Measurements from ENCODE around the gene EYA4. TPM values are rescaled to one million over a fixed set of nuclear protein-coding genes. Genes with fewer than 3 reads are reported as not detected.

The EYA4 gene
- polyA plus RNA-seq, 4 donors: 0.03 to 0.22 (median 0.22) TPM; not detected in 1

GRCh38 chr6:133504158-133504557 is 263.0 kb downstream of the EYA4 start:
- FAIRE-seq (no peak), DNase-seq (no peak)
- WGBS, 3 donors: 86 to 92% (median 90%) methylated on average over 6 of the region's 6 CpGs

GRCh38 chr6:133504761-133505160 is 263.6 kb downstream of the EYA4 start:
- no peak for FAIRE-seq
- Histone ChIP-seq H3K36me3 (ENCODE audit: control insufficient read depth in 3 of 3, insufficient read depth in 2 of 3, low read depth in 1 of 3, low read length in 3 of 3) (no peaks in the 10 kb centered on the region), H3K27ac (ENCODE audit: low read depth in 1 of 3, low read length in 2 of 3) (no peak overlapping the region), H3K4me1 (ENCODE audit: control insufficient read depth in 3 of 3, insufficient read depth in 2 of 3, low read depth in 1 of 3, low read length in 2 of 3) (no peaks in the 10 kb centered on the region), H3K4me3 (ENCODE audit: low read depth in 1 of 3, low read length in 3 of 3) (no peak overlapping the region), H3K9me3 (ENCODE audit: control insufficient read depth in 2 of 2, insufficient read depth in 1 of 2, low read depth in 1 of 2, low read length in 1 of 2) (no peaks in the 10 kb centered on the region), H3K27me3 (ENCODE audit: control insufficient read depth in 3 of 3, insufficient read depth in 3 of 3, low read length in 3 of 3) (no peaks in the 10 kb centered on the region)
- WGBS, 3 donors: 63 to 85% (median 82%) methylated on average over 3 of the region's 3 CpGs
- DNase-seq: no peak

More at GRCh38 chr6:133504158-133504557, 263.0 kb downstream of the EYA4 start:
- H3K4me1 ChIP-seq (ENCODE audit: control insufficient read depth in 3 of 3, insufficient read depth in 2 of 3, low read depth in 1 of 3, low read length in 2 of 3): no peaks in the 10 kb centered on the region
- no peaks in the 10 kb centered on the region for H3K27me3 ChIP-seq (ENCODE audit: control insufficient read depth in 3 of 3, insufficient read depth in 3 of 3, low read length in 3 of 3)
- no peak overlapping the region for H3K4me3 ChIP-seq (ENCODE audit: low read depth in 1 of 3, low read length in 3 of 3)
- H3K27ac ChIP-seq (ENCODE audit: low read depth in 1 of 3, low read length in 2 of 3): no peak overlapping the region
- H3K36me3 ChIP-seq (ENCODE audit: control insufficient read depth in 3 of 3, insufficient read depth in 2 of 3, low read depth in 1 of 3, low read length in 3 of 3): no peaks in the 10 kb centered on the region
- no peaks in the 10 kb centered on the region for H3K9me3 ChIP-seq (ENCODE audit: control insufficient read depth in 2 of 2, insufficient read depth in 1 of 2, low read depth in 1 of 2, low read length in 1 of 2)

GRCh38 chr6:133505681-133506080 is 264.5 kb downstream of the EYA4 start:
- Histone ChIP-seq H3K4me3 (ENCODE audit: low read depth in 1 of 3, low read length in 3 of 3) (no peak overlapping the region), H3K9me3 (ENCODE audit: control insufficient read depth in 2 of 2, insufficient read depth in 1 of 2, low read depth in 1 of 2, low read length in 1 of 2) (no peaks in the 10 kb centered on the region), H3K27me3 (ENCODE audit: control insufficient read depth in 3 of 3, insufficient read depth in 3 of 3, low read length in 3 of 3) (no peaks in the 10 kb centered on the region), H3K4me1 (ENCODE audit: control insufficient read depth in 3 of 3, insufficient read depth in 2 of 3, low read depth in 1 of 3, low read length in 2 of 3) (no peaks in the 10 kb centered on the region), H3K27ac (ENCODE audit: low read depth in 1 of 3, low read length in 2 of 3) (no peak overlapping the region), H3K36me3 (ENCODE audit: control insufficient read depth in 3 of 3, insufficient read depth in 2 of 3, low read depth in 1 of 3, low read length in 3 of 3) (no peaks in the 10 kb centered on the region)
- DNase-seq (no peak), FAIRE-seq (no peak)
- WGBS, 3 donors: 80 to 87% (median 82%) methylated on average over 3 of the region's 3 CpGs

DNA sequence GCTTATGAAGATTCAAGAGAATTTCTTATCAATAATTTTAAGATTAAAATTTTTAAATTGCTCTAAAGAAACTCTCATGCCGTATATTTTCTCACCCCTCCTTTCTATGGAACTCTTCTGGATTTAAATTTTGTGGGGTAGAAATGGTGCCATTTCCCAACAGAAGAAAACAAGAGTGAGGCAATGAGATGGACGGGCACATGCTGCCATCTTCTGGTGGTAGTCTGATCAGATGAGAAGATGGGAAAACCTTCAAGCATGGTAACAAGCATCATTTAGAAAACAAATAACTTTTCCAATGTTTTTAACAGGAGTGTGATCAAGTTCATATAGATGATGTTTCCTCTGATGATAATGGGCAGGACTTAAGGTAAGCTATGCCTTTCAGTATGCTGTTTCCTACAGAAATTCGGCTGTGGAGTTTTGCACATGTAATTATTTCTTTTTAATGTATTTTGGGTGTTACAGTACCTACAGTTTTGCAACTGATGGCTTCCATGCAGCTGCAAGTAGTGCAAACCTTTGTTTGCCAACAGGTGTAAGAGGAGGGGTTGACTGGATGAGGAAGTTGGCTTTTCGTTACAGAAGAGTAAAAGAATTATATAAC is 271.4 kb downstream of the EYA4 start:
- FAIRE-seq: no peak

GRCh38 chr6:133523816-133524215 is 282.7 kb downstream of the EYA4 start:
- no peak overlapping the region for H3K27ac ChIP-seq (ENCODE audit: low read depth in 1 of 3, low read length in 2 of 3)
- DNase-seq (no peak), FAIRE-seq (no peak)
- 83 to 100% (median 87%) methylated on average over 1 of the region's 1 CpG for WGBS, 3 donors
- H3K27me3 ChIP-seq (ENCODE audit: control insufficient read depth in 3 of 3, insufficient read depth in 3 of 3, low read length in 3 of 3): no peaks in the 10 kb centered on the region
- H3K4me3 ChIP-seq (ENCODE audit: low read depth in 1 of 3, low read length in 3 of 3): no peak overlapping the region
- no peaks in the 10 kb centered on the region for H3K4me1 ChIP-seq (ENCODE audit: control insufficient read depth in 3 of 3, insufficient read depth in 2 of 3, low read depth in 1 of 3, low read length in 2 of 3)
- H3K9me3 ChIP-seq (ENCODE audit: control insufficient read depth in 2 of 2, insufficient read depth in 1 of 2, low read depth in 1 of 2, low read length in 1 of 2): no peaks in the 10 kb centered on the region
- no peaks in the 10 kb centered on the region for H3K36me3 ChIP-seq (ENCODE audit: control insufficient read depth in 3 of 3, insufficient read depth in 2 of 3, low read depth in 1 of 3, low read length in 3 of 3)

More for the DNA sequence above, 271.4 kb downstream of the EYA4 start:
- H3K27ac ChIP-seq (ENCODE audit: low read depth in 1 of 3, low read length in 2 of 3): no peak overlapping the region
- no peak overlapping the region for H3K4me3 ChIP-seq (ENCODE audit: low read depth in 1 of 3, low read length in 3 of 3)
- H3K4me1 ChIP-seq (ENCODE audit: control insufficient read depth in 3 of 3, insufficient read depth in 2 of 3, low read depth in 1 of 3, low read length in 2 of 3): no peaks in the 10 kb centered on the region
- no peaks in the 10 kb centered on the region for H3K9me3 ChIP-seq (ENCODE audit: control insufficient read depth in 2 of 2, insufficient read depth in 1 of 2, low read depth in 1 of 2, low read length in 1 of 2)
- WGBS, 3 donors: 11 to 35% (median 15%) methylated on average over 4 of the region's 4 CpGs
- DNase-seq: peak; percentile 12 to 33
- no peaks in the 10 kb centered on the region for H3K27me3 ChIP-seq (ENCODE audit: control insufficient read depth in 3 of 3, insufficient read depth in 3 of 3, low read length in 3 of 3)
- no peaks in the 10 kb centered on the region for H3K36me3 ChIP-seq (ENCODE audit: control insufficient read depth in 3 of 3, insufficient read depth in 2 of 3, low read depth in 1 of 3, low read length in 3 of 3)

- no peak for DNase-seq
- Histone ChIP-seq H3K4me3 (ENCODE audit: low read depth in 1 of 3, low read length in 3 of 3) (no peak overlapping the region), H3K9me3 (ENCODE audit: control insufficient read depth in 2 of 2, insufficient read depth in 1 of 2, low read depth in 1 of 2, low read length in 1 of 2) (no peaks in the 10 kb centered on the region), H3K4me1 (ENCODE audit: control insufficient read depth in 3 of 3, insufficient read depth in 2 of 3, low read depth in 1 of 3, low read length in 2 of 3) (no peaks in the 10 kb centered on the region), H3K36me3 (ENCODE audit: control insufficient read depth in 3 of 3, insufficient read depth in 2 of 3, low read depth in 1 of 3, low read length in 3 of 3) (no peaks in the 10 kb centered on the region), H3K27me3 (ENCODE audit: control insufficient read depth in 3 of 3, insufficient read depth in 3 of 3, low read length in 3 of 3) (no peaks in the 10 kb centered on the region), H3K27ac (ENCODE audit: low read depth in 1 of 3, low read length in 2 of 3) (no peak overlapping the region)
- WGBS, 3 donors: 79 to 83% (median 83%) methylated on average over 5 of the region's 5 CpGs
- FAIRE-seq: no peak
Observed at GRCh38 chr6:133526436-133526835, 285.3 kb downstream of the EYA4 start.

DNA sequence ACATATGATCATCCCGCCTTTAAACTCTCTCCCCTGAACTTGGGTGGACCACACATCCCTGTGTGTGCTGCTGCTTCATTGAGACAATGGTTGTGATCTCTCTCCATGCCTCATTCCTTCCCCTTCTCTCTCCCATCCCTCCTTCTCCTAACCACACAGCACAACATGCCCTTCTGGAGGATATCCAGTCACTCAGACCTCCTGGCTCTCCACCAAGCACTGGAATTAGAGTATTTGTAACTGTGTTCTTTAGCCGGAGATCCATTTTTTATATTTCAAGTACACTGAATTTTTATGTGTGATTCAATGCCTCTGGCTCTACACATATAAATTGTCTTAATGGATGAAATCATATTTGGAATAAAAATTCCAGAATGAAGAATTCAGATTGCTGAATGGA is 287.4 kb downstream of the EYA4 start:
- no peak for FAIRE-seq
- no peak overlapping the region for H3K4me3 ChIP-seq (ENCODE audit: low read depth in 1 of 3, low read length in 3 of 3)
- WGBS, 3 donors: 69 to 76% (median 72%) methylated on average over 2 of the region's 2 CpGs

GRCh38 chr6:133532908-133533307 is 291.8 kb downstream of the EYA4 start:
- WGBS, 3 donors: 60 to 70% (median 63%) methylated on average over 7 of the region's 7 CpGs
- no peak overlapping the region for H3K27ac ChIP-seq (ENCODE audit: low read depth in 1 of 3, low read length in 2 of 3)
- no peaks in the 10 kb centered on the region for H3K9me3 ChIP-seq (ENCODE audit: control insufficient read depth in 2 of 2, insufficient read depth in 1 of 2, low read depth in 1 of 2, low read length in 1 of 2)
- no peaks in the 10 kb centered on the region for H3K36me3 ChIP-seq (ENCODE audit: control insufficient read depth in 3 of 3, insufficient read depth in 2 of 3, low read depth in 1 of 3, low read length in 3 of 3)
- FAIRE-seq: no peak
- H3K4me3 ChIP-seq (ENCODE audit: low read depth in 1 of 3, low read length in 3 of 3): no peak overlapping the region
- H3K4me1 ChIP-seq (ENCODE audit: control insufficient read depth in 3 of 3, insufficient read depth in 2 of 3, low read depth in 1 of 3, low read length in 2 of 3): no peaks in the 10 kb centered on the region
- no peaks in the 10 kb centered on the region for H3K27me3 ChIP-seq (ENCODE audit: control insufficient read depth in 3 of 3, insufficient read depth in 3 of 3, low read length in 3 of 3)
- no peak for DNase-seq

More for the DNA sequence above, 287.4 kb downstream of the EYA4 start:
- Histone ChIP-seq H3K27me3 (ENCODE audit: control insufficient read depth in 3 of 3, insufficient read depth in 3 of 3, low read length in 3 of 3) (no peaks in the 10 kb centered on the region), H3K9me3 (ENCODE audit: control insufficient read depth in 2 of 2, insufficient read depth in 1 of 2, low read depth in 1 of 2, low read length in 1 of 2) (no peaks in the 10 kb centered on the region), H3K36me3 (ENCODE audit: control insufficient read depth in 3 of 3, insufficient read depth in 2 of 3, low read depth in 1 of 3, low read length in 3 of 3) (no peaks in the 10 kb centered on the region), H3K27ac (ENCODE audit: low read depth in 1 of 3, low read length in 2 of 3) (no peak overlapping the region), H3K4me1 (ENCODE audit: control insufficient read depth in 3 of 3, insufficient read depth in 2 of 3, low read depth in 1 of 3, low read length in 2 of 3) (no peaks in the 10 kb centered on the region)
- no peak for DNase-seq

All from small intestine (tissue), 7 donors.